OCI-LY7 (cell line): ENCODE data around the gene GPC3.

ENCODE experiments used
- CTCF ChIP-seq: fragments of 200-600 bp; sonication (generic); conservative IDR thresholded peaks from 2 replicates; pipeline ENCODE4 v1.5.1; 2014; ENCODE audit warnings: mild to moderate bottlenecking, antibody characterized with exemption, low read length, moderate library complexity, mixed read lengths
- EZH2phosphoT487 ChIP-seq: fragments of 200-600 bp; sonication (generic); IDR thresholded peaks from 2 replicates; pipeline ENCODE4 v1.6.1; 2018; ENCODE audit warnings: low read depth, borderline replicate concordance, mild to moderate bottlenecking, mixed run types, antibody characterized with exemption, low read length, moderate library complexity, mixed read lengths

- no peak for TF ChIP-seq CTCF
- no peak for TF ChIP-seq EZH2phosphoT487
Measured at GRCh38 chrX:133634416-133634815, 351.0 kb downstream of the GPC3 start.
